Measurements from ENCODE around the gene IFT81. TPM values are rescaled to one million over a fixed set of nuclear protein-coding genes. Genes with fewer than 3 reads are reported as not detected.

Gene IFT81
- total RNA-seq, 1 experiment from 2014 or later, result 10.5 TPM

DNA sequence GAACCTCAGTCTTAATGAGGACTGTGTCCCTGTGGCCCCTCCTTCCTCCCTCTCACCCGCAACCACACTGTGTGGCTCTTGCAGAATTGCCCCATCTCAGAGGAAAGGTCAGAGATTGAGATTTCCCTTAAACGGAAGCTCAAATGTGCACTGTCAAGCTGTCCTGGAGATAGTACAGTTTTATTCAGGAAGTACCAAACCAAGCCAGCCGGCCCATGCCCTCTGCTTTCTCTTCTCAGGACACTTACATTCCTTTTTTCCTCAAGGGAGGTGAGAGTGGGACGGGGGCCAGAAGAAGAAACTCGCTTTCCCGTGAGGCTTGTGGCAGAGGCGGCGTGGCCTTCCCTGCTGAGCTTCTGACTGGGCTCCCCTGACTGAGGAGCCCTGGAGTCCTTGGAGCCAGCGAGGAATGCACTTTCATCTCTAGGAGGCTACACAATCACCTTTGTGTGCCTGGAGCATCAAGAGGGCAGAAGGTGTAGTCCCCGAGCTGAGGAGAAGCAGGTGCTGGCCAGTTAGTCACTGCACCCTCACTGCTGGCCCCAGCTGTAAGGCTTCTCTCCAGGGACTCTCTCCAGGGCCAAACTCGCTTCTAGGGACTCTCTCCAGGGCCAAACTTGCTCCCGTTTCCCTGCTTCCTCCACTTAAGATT is 132.7 kb downstream of the IFT81 start:
- Mint-ChIP-seq H3K9me3 (no peaks in the 10 kb centered on the region), H3K4me3 (no peak overlapping the region), H3K27me3 (ENCODE audit: low read depth) (peaks cover 2% of the 10 kb centered on the region; the same call in 1 of the 2 replicates), H3K4me1 (0 out of 2 replicates have a peak, but pooled peaks cover 3% of the 10 kb centered on the region), H3K27ac (0 out of 2 replicates have a peak overlapping the region, but pooled peaks have one; percentile 36), H3K36me3 (no peaks in the 10 kb centered on the region)
- TF ChIP-seq ELF4 (CRISPR knock-in tag; IDR thresholded peaks at IDR 0.05; ENCODE audit: low read depth) (no peak), ZNF423 (CRISPR knock-in tag; IDR thresholded peaks at IDR 0.05) (peak; percentile 61)
- TF ChIP-seq, protein P1, sequence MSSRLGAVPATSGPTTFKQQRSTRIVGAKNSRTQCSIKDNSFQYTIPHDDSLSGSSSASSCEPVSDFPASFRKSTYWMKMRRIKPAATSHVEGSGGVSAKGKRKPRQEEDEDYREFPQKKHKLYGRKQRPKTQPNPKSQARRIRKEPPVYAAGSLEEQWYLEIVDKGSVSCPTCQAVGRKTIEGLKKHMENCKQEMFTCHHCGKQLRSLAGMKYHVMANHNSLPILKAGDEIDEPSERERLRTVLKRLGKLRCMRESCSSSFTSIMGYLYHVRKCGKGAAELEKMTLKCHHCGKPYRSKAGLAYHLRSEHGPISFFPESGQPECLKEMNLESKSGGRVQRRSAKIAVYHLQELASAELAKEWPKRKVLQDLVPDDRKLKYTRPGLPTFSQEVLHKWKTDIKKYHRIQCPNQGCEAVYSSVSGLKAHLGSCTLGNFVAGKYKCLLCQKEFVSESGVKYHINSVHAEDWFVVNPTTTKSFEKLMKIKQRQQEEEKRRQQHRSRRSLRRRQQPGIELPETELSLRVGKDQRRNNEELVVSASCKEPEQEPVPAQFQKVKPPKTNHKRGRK (CRISPR knock-in tag; IDR thresholded peaks at IDR 0.05; ENCODE audit: borderline replicate concordance), result no peak
- no peak for DNase-seq (ENCODE audit: low spot score)
- ChIA-PET CTCF (interaction anchor here (0.8 kb wide), 1 partner anchor 8 kb away, joined by 3 read pairs; no protein-coding TSS in a partner anchor), POLR2A (no interaction called here)
- no peak for ATAC-seq

DNA sequence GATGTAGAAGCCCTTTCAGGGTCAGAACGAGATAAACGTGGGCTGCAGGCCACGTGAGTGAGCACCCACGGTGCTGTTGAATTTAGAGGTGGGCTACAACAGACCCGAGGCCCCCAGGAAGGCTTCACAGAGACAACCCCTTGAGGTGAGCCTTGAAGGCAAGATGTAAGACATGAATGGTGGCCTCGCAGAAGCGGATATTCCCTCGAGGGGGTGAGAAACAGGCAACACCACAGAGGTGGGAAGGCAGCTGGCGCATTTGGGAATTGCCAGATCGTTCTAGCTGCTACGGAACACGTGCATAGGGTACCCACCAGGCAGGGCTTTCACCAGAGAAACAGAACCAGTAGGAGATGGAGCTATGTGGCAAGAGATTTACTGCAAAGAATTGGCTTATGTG is 134.3 kb downstream of the IFT81 start:
- Mint-ChIP-seq H3K36me3 (no peaks in the 10 kb centered on the region), H3K9me3 (no peaks in the 10 kb centered on the region), H3K27me3 (ENCODE audit: low read depth) (peaks cover 2% of the 10 kb centered on the region; the same call in 1 of the 2 replicates), H3K4me1 (0 out of 2 replicates have a peak, but pooled peaks cover 3% of the 10 kb centered on the region), H3K27ac (no peak overlapping the region), H3K4me3 (no peak overlapping the region)
- no peak for TF ChIP-seq FOXK1 (CRISPR knock-in tag; IDR thresholded peaks at IDR 0.05)
- TF ChIP-seq PRRX2 (CRISPR knock-in tag; IDR thresholded peaks at IDR 0.05), result no peak
- TF ChIP-seq ZNF219 (CRISPR knock-in tag; IDR thresholded peaks at IDR 0.05; ENCODE audit: borderline replicate concordance), result no peak
- TF ChIP-seq JAZF1 (CRISPR knock-in tag; IDR thresholded peaks at IDR 0.05), result no peak
- TF ChIP-seq, protein P2, sequence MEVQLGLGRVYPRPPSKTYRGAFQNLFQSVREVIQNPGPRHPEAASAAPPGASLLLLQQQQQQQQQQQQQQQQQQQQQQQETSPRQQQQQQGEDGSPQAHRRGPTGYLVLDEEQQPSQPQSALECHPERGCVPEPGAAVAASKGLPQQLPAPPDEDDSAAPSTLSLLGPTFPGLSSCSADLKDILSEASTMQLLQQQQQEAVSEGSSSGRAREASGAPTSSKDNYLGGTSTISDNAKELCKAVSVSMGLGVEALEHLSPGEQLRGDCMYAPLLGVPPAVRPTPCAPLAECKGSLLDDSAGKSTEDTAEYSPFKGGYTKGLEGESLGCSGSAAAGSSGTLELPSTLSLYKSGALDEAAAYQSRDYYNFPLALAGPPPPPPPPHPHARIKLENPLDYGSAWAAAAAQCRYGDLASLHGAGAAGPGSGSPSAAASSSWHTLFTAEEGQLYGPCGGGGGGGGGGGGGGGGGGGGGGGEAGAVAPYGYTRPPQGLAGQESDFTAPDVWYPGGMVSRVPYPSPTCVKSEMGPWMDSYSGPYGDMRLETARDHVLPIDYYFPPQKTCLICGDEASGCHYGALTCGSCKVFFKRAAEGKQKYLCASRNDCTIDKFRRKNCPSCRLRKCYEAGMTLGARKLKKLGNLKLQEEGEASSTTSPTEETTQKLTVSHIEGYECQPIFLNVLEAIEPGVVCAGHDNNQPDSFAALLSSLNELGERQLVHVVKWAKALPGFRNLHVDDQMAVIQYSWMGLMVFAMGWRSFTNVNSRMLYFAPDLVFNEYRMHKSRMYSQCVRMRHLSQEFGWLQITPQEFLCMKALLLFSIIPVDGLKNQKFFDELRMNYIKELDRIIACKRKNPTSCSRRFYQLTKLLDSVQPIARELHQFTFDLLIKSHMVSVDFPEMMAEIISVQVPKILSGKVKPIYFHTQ (CRISPR knock-in tag; IDR thresholded peaks at IDR 0.05), result no peak
- no peak for TF ChIP-seq ZNF671 (CRISPR knock-in tag; IDR thresholded peaks at IDR 0.05)
- TF ChIP-seq OVOL2 (CRISPR knock-in tag; IDR thresholded peaks at IDR 0.05; ENCODE audit: borderline replicate concordance), result no peak
- no peak for TF ChIP-seq IRF2 (CRISPR knock-in tag; IDR thresholded peaks at IDR 0.05; ENCODE audit: borderline replicate concordance, low read depth)
- TF ChIP-seq, protein P3, sequence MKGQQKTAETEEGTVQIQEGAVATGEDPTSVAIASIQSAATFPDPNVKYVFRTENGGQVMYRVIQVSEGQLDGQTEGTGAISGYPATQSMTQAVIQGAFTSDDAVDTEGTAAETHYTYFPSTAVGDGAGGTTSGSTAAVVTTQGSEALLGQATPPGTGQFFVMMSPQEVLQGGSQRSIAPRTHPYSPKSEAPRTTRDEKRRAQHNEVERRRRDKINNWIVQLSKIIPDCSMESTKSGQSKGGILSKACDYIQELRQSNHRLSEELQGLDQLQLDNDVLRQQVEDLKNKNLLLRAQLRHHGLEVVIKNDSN (CRISPR knock-in tag; IDR thresholded peaks at IDR 0.05), result no peak
- ATAC-seq (no peak), DNase-seq (ENCODE audit: low spot score) (no peak)
- ChIA-PET CTCF (interaction anchor here (0.6 to 1.0 kb wide), 2 partner anchors 13 to 519 kb away, joined by 3 read pairs; no protein-coding TSS in a partner anchor), POLR2A (no interaction called here)

DNA sequence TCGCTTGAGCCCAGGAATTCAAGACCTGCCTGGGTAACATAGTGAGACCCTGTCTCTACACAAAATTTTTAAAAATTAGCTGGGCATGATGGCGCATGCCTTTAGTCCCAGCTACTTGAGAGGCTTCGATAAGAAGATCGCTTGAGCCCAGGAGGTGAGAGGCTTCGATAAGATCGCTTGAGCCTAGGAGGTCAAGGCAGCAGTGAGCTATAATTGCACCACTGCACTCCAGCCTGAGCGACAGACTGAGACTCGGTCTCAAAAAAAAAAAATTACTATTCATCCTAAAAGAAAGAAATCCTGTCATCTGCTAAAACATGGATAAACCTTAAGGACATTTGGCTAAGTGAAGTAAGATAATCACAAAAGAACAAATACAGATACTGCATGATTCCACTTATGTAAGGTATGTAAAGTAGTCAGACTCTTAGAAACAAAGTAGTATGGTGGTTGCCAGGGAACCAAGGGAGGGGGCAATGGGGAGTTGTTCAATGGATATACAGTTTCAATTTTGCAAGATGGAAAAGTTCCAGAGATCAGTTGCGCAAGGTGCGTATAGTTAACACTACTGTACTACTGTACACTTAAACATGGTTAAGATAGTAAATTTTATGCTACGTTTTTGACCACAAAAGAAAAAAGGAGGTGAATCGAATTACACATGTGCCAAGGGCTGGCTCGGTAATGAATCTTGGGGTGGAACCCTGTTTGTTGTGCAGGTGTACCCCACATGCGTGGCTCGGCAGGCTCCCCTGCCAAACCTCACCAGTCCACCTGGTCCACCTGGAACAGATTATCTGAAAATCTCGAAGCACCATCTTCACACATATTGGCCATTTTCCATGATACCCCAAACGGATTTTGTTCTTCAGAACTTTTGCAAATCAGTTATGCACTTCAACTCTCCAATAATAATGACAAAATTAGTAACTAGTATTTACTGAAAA is 138.6 kb downstream of the IFT81 start:
- ATAC-seq (no peak), DNase-seq (ENCODE audit: low spot score) (no peak)
- no peak overlapping the region for H3K4me3 Mint-ChIP-seq
- H3K36me3 Mint-ChIP-seq, result no peaks in the 10 kb centered on the region
- peaks cover 12% of the 10 kb centered on the region for H3K4me1 Mint-ChIP-seq
- POLR2A ChIA-PET, result no interaction called here
- no peaks in the 10 kb centered on the region for H3K9me3 Mint-ChIP-seq
- CTCF ChIA-PET, result no interaction called here
- no peak overlapping the region for H3K27ac Mint-ChIP-seq
- H3K27me3 Mint-ChIP-seq (ENCODE audit: low read depth), result peaks cover 2% of the 10 kb centered on the region; the same call in 1 of the 2 replicates
- no peak for TF ChIP-seq NR2C2 (CRISPR knock-in tag; IDR thresholded peaks at IDR 0.05)
